Measurements from ENCODE around the gene HAND2.

The HAND2 gene

GRCh38 chr4:173529477-173530325, at the start of gene HAND2:
Gene HAND2, minus strand, starts transcription at chr4:173530229. Its CDS starts 940 bp downstream, at chr4:173529289.
- DNase-seq (ENCODE audit: low spot score) (no peak), FAIRE-seq (no peak)

GRCh38 chr4:173578956-173579355, 48.9 kb upstream of the HAND2 start:
- FAIRE-seq (no peak), DNase-seq (ENCODE audit: low spot score) (no peak)

- FAIRE-seq (no peak), DNase-seq (ENCODE audit: low spot score) (no peak)
These were observed 47.9 kb upstream of the HAND2 start for GRCh38 chr4:173577963-173578362.

- FAIRE-seq (no peak), DNase-seq (ENCODE audit: low spot score) (no peak)
These were observed 45.6 kb upstream of the HAND2 start for GRCh38 chr4:173575482-173576152.

- FAIRE-seq, result no peak
- no peak for DNase-seq (ENCODE audit: low spot score)
These were observed 43.7 kb upstream of the HAND2 start for GRCh38 chr4:173573725-173574124.

- DNase-seq (ENCODE audit: low spot score), result no peak
- FAIRE-seq, result no peak
These were observed 43.3 kb upstream of the HAND2 start for GRCh38 chr4:173573286-173573685.

- DNase-seq (ENCODE audit: low spot score), result no peak
- FAIRE-seq, result no peak
These were observed 42.6 kb upstream of the HAND2 start for GRCh38 chr4:173572493-173573129.

GRCh38 chr4:173571620-173572019, 41.6 kb upstream of the HAND2 start:
- no peak for DNase-seq (ENCODE audit: low spot score)
- FAIRE-seq, result no peak

GRCh38 chr4:173565281-173565680, 35.3 kb upstream of the HAND2 start:
- DNase-seq (ENCODE audit: low spot score) (no peak), FAIRE-seq (no peak)

GRCh38 chr4:173564461-173564860, 34.4 kb upstream of the HAND2 start:
- FAIRE-seq (no peak), DNase-seq (ENCODE audit: low spot score) (no peak)

- no peak for FAIRE-seq
- no peak for DNase-seq (ENCODE audit: low spot score)
These were observed 30.9 kb upstream of the HAND2 start for GRCh38 chr4:173560896-173561295.

GRCh38 chr4:173556398-173557131, 26.5 kb upstream of the HAND2 start:
- no peak for DNase-seq (ENCODE audit: low spot score)
- FAIRE-seq, result no peak

- FAIRE-seq, result no peak
- no peak for DNase-seq (ENCODE audit: low spot score)
These were observed 17.9 kb upstream of the HAND2 start for GRCh38 chr4:173547889-173548288.

- FAIRE-seq (no peak), DNase-seq (ENCODE audit: low spot score) (no peak)
These were observed 16.7 kb upstream of the HAND2 start for GRCh38 chr4:173546776-173547175.

- FAIRE-seq, result no peak
- no peak for DNase-seq (ENCODE audit: low spot score)
These were observed 15.4 kb upstream of the HAND2 start for GRCh38 chr4:173545440-173545839.

GRCh38 chr4:173543266-173543665, 13.2 kb upstream of the HAND2 start:
- DNase-seq (ENCODE audit: low spot score), result no peak
- FAIRE-seq, result no peak

GRCh38 chr4:173539986-173540385, 10.0 kb upstream of the HAND2 start:
- DNase-seq (ENCODE audit: low spot score), result no peak
- no peak for FAIRE-seq

- no peak for DNase-seq (ENCODE audit: low spot score)
- no peak for FAIRE-seq
These were observed 8.9 kb upstream of the HAND2 start for GRCh38 chr4:173538909-173539445.

- FAIRE-seq (no peak), DNase-seq (ENCODE audit: low spot score) (no peak)
These were observed 8.3 kb upstream of the HAND2 start for GRCh38 chr4:173538148-173538908.

- FAIRE-seq (no peak), DNase-seq (ENCODE audit: low spot score) (no peak)
These were observed 7.7 kb upstream of the HAND2 start for GRCh38 chr4:173537613-173538147.
